HG03520 (cell line): ENCODE results near the gene MRPS11.
"Not testable (repeated sequence)": the region's sequence is repeated elsewhere in the genome, so short reads cannot be mapped to it uniquely, and the experiment has no call there.

Experiments used
- ATAC-seq: cut with Tn5 transposase; IDR thresholded peaks from one replicate; pipeline ENCODE4 v1.9.1; 2021; ENCODE audit warnings: mild to moderate bottlenecking, moderate library complexity; ENCODE audit not compliant: unreplicated experiment

MRPS11 gene

GRCh38 chr15:88489321-88489720 is 21.8 kb downstream of the MRPS11 start:
- no peak for ATAC-seq

DNA sequence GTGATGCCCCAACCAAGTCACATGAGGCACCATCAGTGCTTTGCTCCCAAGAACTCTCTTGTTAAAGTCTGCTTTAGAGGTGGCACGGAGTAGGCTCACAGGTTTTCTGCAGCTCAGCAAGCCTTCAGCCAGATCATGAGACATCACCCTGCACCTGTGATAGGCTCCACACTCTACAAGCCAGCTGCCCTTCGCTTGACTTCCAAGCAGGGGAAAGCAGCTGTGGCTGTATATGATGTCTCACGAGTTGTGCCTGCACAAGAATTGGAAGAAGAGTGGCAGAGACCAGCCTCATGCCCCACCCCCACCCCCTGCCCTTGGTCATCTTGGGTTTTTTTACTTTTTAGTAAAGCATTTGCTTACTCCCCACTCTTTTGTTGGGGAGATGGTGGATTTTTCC is 22.5 kb downstream of the MRPS11 start:
- ATAC-seq, result no peak

GRCh38 chr15:88491158-88491557 is 23.6 kb downstream of the MRPS11 start:
- ATAC-seq, result no peak

DNA sequence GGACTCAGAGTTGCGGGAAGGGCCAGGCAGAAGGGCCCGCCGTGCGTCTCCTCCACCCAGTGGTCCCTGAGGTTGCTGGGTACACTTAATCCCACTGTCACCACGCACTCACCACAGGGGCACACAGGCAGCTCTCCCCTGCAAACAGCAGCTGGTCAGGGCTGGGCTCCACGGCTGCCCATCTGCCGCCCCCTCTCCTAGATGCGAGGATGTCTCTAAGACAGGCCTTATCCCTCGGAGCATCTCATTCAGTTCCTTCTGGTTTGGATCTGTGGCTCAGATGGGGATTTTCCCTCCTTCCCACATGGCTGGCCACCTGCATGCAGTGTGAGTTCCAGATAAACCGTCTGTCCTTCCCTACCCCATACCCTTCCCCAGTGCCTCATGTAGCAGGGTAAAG is 26.3 kb downstream of the MRPS11 start:
- no peak for ATAC-seq

- ATAC-seq, result no peak
Observed at GRCh38 chr15:88497109-88497765, 29.7 kb downstream of the MRPS11 start.

DNA sequence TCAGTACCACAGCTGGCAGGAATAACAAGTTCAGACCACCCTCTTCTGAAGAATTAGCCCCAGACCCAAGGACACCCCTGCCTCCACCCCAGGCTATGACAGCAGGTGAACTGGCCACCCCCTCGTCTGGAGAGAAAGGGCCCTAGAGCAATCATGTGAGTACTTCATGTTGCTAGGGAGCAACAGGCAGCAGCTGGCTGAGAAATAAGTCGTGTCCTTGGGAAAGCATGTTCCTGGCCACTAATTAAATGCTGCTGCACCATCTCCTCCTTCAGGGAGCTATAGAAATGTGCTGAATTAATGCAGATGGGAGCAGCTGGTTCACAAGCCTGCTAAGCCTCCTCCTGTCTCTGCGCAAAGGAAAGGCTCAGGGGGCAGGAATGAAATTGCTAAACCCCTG is 31.5 kb downstream of the MRPS11 start:
- no peak for ATAC-seq

DNA sequence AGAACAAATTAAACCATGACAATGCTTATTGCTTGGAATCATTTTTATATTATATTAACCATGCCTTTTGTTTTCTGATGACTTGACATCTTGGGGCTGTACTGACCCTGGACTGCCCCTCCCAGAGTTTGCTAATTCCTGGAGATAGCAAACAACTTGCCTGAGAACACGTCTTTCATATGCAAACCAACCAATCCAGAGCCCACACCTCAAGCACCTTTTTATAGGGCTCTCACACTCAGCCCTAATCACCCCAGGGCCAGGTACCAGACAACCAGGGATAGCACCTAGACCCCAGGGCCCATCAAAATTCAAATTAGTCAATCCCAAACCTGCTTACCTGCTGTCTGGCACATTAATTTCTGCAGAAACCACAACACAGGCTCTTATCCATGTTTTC is 36.9 kb downstream of the MRPS11 start:
- ATAC-seq, result no peak

DNA sequence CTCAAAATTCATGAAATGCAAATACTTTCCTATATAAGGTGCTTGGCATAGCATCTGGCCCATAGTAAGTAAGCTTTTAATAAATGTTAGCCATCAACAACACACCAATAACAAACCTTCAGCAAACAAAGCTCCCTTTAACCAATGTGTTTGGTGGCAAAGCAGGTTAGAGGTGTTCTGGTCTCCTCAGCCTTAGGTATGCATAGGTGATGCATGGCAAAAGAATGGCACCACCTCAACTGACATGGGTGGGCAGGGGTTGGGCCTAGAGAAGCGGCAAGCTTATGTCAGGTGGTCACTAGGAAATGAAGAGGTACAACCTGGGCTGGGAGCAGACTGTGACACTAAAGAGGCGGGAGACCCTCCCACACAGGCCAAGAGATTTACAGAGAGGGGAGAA is 38.2 kb downstream of the MRPS11 start:
- no peak for ATAC-seq

DNA sequence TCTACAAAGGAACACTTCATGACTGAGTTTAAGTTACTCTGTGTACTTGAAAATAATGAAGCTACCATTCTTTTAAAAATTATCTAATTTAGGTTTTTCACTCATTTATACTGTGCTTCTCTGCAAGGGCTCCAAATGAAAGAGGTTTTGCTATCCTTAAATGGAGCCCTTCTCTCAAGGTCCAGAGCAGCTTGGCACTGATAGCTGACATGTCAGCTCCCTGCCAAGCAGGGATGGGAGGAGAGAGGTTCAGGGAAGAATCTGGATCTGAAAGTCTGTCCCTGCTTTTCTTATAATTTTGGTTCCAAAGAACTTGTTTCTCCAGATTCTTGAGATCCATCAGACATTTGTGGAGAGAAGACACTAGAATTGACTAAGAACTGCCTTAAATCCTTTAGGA is 39.1 kb downstream of the MRPS11 start:
- no peak for ATAC-seq

DNA sequence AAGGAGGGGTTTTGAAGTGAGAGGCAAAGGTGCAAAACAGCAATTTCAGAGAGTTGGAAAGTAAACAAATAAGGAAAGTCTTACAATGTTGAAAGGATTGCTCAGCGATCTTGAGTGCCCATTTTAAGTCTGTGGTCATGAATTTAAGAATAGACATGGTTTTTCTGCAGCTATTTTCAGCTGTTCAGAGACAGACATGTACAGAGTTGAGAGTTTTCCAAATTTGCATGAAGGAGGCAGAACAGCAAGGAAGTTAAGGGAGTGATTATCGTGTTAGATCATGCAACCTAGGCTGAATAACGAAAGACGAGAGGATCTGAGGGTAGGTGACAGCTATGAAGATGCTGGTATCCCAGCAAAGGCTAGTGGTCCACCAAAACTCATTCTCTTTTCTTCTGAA is 41.8 kb downstream of the MRPS11 start:
- ATAC-seq, result no peak

DNA sequence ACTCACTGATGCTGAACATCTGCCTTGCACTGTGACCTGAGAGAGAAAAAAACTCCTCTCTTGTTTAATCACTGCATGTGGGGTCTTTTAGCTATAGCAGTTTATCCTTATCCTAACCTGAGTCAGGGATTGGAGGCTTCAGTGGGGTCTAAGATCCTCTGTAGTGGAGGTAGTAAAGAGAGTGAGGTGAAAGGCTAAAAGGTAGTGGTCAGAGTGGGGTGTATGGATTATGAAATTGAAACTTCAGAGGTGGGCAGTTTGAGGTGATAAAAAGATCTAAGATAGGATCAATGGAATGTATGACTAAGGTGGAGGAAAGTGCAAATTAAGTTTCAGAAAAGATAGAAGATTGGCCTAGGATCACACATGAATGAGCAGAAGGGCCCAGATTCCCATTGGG is 42.5 kb downstream of the MRPS11 start:
- ATAC-seq, result no peak

DNA sequence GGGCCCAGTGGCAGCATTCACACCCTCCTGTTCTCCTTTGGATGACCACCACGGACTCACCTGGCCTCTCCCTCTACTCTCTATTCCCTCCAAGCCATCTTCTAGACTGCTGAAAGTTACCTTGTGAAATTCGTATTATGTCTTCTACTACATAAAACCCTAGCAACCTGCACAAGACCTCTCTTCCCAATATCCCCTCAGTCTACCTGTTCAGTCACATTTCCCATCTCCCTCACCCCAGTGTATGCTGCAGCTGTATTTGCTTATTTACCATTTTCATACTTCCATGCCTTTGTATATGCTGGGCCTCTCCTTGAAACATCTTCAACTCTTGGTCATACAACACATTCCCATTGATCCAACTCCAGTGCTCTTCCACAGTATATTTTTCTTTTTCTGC is 43.7 kb downstream of the MRPS11 start:
- no peak for ATAC-seq

- ATAC-seq, result no peak
Observed at GRCh38 chr15:88512078-88512477, 44.6 kb downstream of the MRPS11 start.

DNA sequence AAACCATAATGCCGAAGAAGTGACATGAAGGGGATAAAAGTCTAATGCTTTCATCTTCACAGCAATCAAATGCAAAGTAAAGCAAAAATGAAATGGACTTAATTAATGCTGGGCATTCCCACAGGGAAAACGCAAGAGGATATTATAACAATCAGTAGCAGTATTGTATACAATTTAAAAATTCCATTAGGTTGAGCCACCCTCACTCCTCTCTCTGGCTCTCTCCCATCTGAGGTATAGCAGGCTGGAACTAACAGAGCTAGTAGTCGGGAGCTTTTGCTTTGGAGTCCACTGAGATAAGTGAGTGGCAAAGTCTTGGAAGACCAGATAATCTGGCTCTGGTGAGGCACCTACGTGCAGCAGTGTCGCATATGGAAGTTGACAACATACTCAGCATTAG is 45.1 kb downstream of the MRPS11 start:
- no peak for ATAC-seq

DNA sequence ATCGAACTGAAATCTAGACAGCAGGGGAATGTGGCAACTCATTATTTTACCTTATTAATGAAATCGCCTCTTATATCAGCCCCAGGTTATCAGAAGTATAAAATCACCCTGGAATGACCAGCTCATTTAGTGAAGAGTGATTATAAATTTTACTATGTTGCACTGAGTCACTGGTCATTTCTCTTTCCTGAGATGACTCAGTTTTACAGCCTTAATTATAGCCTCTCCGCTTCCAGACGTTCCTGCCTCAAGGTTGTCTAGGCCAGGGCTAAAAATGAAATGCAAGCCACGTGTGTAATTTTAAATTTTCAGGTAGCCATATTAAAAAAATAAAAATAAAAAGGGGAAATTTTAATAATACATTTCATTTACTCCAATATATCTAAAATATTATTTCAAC is 45.7 kb downstream of the MRPS11 start:
- ATAC-seq, result no peak

DNA sequence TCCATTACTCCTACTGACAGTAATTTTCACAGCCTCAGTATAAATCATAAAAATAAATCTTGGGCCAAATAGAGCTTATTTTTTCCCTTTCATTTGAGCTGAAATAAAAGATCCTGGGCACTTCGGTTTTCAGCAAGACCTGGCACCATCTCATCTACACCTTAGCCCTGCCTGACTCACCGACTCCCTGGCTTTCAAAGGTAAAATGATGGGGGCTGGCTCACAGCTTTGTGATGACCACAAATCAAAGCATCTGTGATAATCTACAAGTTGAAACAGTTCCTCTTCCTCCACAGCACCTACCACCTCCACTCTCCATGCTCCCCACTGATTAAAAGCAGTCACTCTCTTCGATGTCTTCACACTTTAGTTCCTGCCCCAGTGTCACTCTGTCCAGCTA is 51.4 kb downstream of the MRPS11 start:
- no peak for ATAC-seq

DNA sequence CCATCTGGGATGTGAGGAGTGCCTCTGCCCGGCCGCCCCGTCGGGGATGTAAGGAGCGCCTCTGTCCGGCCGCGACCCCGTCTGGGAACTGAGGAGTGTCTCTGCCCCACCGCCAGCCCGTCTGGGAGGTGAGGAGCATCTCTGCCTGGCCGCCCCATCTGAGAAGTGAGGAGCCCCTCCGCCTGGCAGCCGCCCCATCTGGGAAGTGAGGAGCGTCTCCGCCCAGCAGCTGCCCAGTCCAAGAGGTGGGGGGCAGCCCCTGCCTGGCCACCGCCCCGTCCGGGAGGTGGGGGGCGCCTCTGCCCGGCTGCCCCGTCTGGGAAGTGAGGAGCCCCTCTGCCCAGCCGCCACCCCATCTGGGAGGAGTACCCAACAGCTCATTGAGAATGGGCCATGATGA is 56.6 kb downstream of the MRPS11 start:
- not testable (repeated sequence) for ATAC-seq

DNA sequence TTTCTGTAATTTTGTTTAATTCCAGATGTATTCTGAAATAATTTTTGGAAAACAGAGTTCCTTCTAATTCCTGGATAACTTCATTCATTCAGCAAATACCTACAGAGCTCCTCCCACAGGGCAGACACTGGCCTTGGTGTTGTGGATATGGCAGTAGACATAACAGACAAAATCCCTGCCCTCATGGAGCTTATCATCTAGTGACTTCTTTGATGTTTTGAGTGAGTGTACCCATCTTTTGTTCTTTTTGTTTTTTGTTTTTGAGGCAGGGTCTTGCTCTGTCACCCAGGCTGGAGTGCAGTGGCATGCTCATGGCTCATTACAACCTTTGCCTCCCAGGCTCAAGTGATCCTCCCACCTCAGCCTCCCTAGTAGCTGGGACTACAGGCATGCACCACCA is 57.9 kb downstream of the MRPS11 start:
- ATAC-seq, result no peak

DNA sequence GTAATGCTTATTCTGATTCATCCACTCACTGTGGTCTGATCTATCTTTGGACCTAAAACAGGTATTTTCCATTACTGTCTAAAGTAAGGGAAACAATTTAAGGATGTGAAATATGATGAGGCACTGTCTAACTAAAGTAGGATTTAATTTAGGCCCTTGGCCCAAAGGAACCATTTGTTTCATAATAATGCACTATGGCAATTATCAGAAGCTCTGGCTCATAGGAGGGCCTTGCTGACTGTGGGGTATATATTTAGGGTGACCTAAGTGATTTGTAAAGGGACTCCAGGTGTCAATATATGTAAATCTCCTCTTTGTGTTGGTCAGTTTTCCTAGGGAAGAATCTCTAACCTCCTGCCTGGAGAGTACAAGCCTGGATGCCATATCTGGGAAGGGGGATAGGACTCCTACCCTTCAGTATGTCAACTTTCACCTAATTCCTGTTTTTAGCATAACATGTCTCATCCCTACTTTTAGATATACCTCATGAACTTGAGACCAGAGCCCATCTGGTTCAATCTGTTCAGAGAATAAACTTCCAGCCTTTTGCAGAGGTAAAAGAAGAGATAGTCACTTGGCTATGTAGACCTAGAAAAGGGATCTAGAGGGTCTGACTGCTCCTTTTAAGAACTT is 58.9 kb downstream of the MRPS11 start:
- ATAC-seq, result no peak

DNA sequence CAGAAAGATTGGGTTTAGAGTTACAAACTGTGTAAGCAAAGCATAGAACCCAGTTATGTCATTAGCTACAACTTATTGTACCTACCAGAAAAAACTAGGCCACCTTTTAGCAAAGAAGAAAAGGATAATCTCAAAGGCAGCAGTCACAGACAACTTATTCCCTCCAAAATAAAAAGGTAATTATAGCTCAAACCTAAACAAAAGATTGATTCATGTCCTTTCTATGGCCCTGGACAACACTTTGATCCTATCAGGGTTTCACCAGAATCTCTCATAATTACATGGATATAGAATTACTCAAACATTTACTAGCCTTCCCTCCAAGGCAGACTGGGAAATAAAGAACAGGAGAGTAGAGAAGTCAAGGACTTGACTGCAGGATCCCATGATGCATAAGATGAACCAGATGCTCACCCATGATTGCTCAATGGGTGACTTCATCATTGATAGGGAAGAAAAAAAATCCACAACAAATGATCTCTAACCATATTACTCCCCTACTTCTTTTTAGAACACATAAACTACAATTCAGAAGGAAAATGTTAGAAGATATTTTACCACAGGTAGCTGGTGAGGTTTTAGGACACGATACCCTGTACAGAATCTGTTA is 61.6 kb downstream of the MRPS11 start:
- ATAC-seq, result no peak
